Measurements from ENCODE around the gene NXF3.
"Not testable (repeated sequence)": the region's sequence is repeated elsewhere in the genome, so short reads cannot be mapped to it uniquely, and the experiment has no call there.

Gene NXF3, protein sequence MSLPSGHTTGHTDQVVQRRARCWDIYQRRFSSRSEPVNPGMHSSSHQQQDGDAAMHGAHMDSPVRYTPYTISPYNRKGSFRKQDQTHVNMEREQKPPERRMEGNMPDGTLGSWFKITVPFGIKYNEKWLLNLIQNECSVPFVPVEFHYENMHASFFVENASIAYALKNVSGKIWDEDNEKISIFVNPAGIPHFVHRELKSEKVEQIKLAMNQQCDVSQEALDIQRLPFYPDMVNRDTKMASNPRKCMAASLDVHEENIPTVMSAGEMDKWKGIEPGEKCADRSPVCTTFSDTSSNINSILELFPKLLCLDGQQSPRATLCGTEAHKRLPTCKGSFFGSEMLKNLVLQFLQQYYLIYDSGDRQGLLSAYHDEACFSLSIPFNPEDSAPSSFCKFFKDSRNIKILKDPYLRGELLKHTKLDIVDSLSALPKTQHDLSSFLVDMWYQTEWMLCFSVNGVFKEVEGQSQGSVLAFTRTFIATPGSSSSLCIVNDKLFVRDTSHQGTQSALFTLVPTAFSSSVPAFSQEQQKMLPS

DNA sequence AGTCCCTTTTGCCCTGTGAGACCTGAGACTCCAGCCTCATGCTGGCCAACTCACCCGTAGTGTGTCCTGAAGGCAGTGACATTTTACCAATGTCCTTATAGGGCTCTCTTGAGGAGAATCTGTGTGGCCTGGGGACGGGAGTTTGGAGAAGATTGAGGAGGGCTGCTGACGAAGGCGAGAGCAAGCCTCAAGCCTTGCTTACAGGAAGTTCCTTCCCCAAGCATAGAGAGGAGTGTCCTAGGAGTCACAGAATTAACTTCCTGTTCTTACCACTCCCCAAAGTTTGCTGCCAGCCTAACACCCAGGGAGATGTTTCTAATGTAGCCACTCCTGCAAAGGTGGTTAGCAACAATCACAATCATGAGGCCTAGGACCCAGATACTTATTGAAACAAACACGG is at the start of gene NXF3:
NXF3 (minus strand) TSS at position 202 of the 400 bp plus-strand sequence; CDS start at position 82, 120 bp downstream.
- DNase-seq, result no peak

DNA sequence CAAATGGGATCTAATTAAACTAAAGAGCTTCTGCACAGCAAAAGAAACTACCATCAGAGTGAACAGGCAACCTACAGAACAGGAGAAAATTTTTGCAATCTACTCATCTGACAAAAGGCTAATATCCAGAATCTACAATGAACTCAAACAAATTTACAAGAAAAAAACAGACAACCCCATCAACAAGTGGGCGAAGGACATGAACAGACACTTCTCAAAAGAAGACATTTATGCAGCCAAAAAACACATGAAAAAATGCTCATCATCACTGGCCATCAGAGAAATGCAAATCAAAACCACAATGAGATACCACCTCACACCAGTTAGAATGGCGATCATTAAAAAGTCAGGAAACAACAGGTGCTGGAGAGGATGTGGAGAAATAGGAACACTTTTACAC is 43.6 kb upstream of the NXF3 start:
- DNase-seq, result not testable (repeated sequence)

DNA sequence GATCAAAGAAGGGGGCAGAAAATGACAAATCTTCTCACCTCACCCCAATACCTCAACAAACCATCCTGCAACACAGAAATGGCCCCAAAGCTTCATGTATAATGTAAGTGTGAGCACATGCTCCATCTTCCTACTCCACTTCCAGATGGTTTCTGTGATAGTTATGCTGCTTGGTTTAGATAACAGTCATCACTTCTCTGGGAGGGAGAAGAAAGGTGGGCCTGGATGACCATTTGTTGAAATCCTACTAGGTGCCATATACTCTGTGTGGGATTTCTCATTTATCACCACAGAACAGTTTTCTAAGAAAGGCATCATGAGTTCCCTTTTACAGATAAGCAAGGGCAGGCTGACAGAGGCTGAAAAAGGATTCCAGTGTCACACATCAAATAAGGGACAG is 31.3 kb upstream of the NXF3 start:
- no peak for DNase-seq

DNA sequence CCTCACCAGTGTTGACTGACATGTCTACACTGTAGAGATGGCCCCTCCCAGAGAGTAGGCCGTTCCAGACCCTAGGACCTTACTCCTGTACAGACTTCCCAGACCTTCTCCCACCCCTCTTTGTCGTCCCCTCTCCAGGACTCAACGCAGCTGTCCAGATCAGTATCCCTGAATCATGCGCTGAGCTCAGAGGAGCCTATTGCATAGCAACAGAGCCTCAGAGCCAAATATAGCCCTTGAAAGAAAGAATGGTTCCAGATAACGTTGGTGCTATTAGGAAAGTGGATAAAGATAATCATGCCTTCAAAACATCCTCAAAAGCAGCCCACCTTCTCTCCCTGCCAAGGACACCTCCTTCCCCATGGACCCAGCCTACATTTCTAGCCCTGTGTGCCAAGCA is 27.8 kb upstream of the NXF3 start:
- no peak for DNase-seq

DNA sequence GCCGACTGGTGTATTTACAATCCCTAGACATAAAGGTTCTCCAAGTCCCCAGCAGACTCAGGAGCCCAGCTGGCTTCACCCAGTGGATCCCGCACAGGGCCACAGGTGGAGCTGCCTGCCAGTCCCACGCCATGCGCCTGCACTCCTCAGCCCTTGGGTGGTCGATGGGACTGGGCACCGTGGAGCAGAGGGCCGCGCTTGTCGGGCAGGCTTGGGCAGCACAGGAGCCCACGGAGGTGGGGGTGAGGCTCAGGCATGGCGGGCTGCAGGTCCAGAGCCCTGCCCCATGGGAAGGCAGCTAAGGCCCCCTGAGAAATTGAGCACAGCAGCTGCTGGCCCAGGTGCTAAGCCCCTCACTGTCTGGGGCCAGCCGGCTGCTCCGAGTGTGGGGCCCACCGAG is 24.0 kb upstream of the NXF3 start:
- not testable (repeated sequence) for DNase-seq

DNA sequence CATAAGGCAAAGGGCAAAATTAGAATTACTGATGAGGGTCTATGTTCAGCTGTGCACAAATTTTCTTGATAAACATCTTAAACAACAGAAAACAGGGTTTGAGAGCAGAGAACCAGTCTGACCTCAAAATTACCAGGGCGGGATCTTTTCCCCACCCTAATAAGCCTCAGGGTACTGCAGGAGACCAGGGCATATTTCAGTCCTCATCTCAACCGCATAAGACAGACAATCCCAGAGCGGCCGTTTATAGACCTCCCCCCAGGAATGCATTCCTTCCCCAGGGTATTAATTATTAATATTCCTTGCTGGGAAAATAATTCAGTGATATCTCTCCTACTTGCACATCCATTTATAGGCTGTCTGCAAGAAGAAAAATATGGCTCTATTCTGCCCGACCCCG is 16.6 kb upstream of the NXF3 start:
- not testable (repeated sequence) for DNase-seq

DNA sequence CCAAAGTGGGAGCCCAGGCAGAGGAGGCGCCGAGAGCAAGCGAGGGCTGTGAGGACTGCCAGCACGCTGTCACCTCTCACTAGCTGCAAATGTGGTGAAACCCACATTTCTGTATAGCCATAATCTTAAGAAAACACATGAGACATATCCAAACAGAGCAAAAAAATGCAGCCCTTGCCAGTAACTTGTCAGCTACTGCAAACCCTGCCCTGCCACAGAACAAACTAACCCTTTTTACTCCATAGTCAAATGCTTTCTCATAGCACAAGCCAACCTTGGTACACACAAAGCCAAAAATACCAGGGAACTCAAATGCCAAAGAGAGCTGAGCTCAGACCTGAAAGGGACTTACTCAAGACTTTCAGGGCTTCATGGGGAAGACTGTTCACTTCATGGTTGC is 14.9 kb upstream of the NXF3 start:
- no peak for DNase-seq

DNA sequence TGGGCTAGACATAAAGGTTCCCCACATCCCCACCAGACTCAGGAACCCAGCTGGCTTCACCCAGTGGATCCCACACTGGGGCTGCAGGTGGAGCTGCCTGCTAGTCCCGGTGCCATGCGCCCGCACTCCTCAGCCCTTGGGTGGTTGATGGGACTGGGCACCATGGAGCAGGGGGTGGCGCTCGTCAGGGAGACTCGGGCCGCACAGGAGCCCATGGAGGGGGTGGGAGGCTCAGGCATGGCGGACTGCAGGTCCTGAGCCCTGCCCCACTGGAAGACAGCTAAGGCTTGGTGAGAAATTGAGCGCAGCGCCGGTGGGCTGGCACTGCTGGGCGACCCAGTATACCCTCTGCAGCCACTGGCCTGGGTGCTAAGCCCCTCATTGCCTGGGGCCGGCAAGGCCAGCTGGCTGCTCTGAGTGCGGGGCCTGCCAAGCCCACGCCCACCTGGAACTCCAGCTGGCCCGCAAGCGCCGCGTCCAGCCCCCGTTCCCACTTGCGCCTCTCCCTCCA is 14.3 kb upstream of the NXF3 start:
- not testable (repeated sequence) for DNase-seq

DNA sequence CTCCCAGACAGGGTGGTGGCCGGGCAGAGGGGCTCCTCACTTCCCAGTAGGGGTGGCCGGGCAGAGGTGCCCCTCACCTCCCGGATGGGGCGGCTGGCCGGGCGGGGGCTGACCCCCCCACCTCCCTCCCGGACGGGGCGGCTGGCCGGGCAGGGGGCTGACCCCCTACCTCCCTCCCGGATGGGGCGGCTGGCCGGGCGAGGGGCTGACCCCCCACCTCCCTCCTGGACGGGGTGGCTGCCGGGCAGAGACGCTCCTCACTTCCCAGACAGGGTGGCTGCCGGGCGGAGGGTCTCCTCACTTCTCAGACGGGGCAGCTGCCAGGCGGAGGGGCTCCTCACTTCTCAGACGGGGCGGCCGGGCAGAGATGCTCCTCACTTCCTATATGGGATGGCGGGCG is 11.4 kb upstream of the NXF3 start:
- not testable (repeated sequence) for DNase-seq

DNA sequence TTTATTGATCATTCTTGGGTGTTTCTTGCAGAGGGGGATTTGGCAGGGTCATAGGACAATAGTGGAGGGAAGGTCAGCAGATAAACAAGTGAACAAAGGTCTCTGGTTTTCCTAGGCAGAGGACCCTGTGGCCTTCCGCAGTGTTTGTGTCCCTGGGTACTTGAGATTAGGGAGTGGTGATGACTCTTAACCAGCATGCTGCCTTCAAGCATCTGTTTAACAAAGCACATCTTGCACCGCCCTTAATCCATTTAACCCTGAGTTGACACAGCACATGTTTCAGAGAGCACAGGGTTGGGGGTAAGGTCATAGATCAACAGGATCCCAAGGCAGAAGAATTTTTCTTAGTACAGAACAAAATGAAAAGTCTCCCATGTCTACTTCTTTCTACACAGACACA is 10.9 kb upstream of the NXF3 start:
- not testable (repeated sequence) for DNase-seq

DNA sequence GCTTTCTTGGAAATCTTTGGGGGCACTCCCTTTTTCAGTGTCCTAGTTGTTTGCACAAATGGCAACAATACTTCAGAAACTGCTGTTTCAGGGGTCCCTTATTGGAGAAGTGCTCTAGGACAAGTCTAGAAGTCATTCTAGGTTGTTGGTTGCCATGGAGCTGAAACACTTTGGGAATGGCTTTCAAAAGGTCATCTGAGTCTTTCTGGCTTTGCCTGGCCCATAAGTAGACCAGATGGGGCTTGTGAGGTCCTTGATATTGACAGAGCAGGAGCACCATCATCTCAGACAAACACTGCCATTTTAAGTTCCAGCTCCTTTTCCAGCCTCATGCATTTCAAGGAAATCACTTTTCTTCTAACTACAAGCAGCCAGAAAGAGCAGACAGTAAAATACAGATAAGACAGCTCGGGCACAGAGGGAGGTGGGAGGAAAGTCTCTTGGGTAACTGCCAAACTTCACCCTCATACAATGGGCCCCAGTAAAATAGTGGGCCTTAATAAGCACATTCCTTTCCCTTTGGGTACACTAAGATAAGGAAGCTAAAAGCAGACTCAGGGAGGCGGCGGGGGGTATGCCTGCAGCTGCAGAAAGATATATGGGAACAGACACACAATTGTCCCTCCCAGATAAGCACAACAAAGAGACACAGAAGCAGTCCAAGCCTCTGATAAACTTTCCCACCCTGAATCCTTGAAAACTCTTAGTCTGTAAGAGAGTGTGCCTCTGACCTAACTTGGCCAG is 8.5 kb upstream of the NXF3 start:
- no peak for DNase-seq

DNA sequence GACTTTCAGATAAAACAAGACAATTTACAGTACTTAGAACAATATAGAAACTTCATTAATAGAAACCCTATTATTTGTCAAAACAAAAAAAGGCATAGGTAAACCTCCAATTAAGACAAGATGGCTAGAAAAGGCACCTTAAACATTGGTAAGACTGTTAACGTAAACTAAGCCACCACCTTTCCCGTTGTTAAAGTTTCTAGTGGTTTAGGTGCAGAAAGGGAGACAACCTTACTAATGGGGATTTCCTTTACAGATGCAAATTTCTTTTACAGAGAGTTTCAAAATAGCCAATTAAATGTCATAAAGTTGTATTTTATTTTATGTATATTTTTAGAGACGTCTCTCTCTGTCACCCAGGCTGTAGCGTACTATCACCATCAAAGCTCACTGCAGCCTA is 7.5 kb upstream of the NXF3 start:
- no peak for DNase-seq

DNA sequence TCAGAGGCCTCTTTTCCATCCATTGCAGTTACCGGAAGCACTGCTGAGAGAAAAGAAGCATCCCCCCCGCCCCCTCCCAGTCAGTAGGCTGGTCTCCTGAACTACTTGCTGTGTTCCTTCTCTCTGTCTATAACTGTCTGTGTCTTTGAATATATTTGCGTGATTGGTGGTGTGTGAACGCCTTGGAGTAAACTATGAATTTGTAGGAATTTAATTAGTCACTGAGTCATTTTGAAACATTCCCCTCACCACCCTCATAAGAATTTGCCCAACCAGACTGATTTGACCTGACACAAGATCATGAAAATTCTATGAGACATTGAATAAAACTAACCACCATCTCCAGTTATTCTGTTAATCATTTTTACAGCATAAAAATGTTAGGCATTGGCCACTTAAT is 6.7 kb upstream of the NXF3 start:
- no peak for DNase-seq

DNA sequence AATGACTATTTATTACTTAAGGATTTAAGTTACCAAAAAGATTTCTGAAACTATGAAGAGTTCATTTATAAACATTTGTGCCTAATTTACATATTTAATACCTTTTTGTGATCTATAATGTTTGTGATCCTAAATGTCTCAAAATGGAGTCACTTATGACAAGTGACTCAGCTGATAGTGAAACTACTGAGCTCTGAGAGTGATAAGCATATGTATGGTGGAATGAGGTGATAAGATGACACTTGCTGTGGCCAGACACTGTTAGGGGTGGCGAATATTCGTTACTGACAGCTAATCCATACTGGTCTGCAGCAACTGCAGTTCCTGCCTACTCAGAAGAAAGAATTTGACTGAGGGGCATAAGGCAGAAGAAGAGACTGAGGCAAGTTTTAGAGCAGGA is 5.5 kb upstream of the NXF3 start:
- DNase-seq, result no peak

DNA sequence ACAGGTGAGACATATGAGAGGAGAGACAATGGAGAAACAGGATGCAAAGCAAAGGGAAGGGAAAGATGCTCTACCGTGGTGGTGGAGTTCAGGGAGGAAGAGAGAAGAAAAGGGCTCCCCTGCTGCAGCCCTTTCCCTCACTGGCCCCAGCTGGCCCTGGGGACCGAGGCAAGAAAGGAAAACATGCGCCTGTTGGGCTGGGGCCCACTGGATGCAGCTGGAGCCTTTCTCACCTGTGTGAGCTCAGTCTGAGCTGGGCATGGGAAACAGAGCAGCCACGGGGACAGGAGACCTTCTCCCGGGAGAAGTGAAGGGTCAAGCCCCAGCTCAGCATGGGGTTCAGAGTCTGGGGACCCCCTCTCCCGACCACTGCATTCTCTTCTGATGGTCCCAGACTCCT is 11.9 kb downstream of the NXF3 start:
- DNase-seq, result no peak

DNA sequence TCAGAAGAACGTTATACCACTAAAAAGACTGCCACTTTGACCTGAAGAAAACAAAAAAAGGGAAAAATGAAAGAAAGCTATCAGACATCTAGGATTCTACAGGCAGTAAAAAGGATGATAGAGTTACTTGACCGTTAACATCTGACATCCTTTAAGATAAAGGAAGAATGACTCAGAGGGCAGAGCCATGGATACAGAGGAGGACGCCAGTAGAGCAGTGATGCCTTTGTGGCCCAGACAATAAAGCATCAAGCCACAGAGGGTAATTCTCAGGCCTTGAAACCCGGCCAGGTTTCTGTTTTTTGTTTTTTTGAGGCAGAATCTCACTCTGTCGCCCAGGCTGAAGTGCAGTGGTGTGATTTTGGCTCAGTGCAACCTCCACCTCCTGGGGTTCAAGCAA is 19.5 kb downstream of the NXF3 start:
- no peak for DNase-seq

DNA sequence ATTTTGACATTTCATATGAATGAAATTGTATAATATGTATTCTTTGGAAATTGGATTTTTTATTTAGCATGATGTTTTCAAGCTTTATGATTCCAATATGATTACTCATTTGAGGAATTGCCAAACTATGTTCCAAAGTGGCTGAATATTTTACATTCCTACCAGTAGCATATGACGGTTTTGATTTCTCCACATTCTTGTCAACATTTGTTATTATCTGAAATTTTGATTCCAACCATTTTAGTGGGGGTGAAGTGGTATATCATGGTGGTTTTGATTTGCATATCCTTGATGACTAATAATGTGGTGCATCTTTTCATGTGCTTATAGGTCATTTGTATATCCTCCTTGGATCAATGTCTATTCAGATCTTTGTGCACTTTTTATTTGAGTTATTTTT is 26.3 kb downstream of the NXF3 start:
- DNase-seq, result no peak

DNA sequence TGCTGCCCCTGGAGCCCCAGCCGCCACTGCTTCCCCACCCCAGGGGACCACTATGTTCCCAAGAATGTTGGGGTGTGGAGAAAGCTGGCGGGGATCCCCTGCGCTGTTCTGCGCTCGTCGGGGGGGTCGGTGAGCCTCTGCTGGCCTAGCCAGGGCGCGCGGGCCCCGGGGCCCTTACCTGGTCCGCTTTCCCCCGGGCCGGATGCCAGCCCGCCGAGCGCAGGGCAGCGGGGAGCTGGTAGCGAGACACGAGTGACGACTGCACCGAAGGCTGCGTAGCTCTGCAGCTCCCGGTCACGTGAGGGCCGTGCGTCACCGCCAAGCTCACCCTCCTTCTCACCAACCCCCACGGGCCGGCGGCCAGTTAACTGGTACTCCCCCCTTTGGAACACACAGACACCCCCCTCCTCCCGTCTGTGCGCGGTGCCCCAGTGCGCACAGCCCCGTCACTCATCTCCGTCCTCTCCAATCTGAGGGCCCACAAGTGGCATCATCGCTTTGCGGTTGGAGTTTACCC is 29.0 kb downstream of the NXF3 start, which contains the start of gene BEX1:
BEX1 (minus strand) TSS at position 254 of the 517 bp plus-strand sequence. CDS start 897 bp downstream, outside the sequence.
- DNase-seq, result peak; percentile 71

DNA sequence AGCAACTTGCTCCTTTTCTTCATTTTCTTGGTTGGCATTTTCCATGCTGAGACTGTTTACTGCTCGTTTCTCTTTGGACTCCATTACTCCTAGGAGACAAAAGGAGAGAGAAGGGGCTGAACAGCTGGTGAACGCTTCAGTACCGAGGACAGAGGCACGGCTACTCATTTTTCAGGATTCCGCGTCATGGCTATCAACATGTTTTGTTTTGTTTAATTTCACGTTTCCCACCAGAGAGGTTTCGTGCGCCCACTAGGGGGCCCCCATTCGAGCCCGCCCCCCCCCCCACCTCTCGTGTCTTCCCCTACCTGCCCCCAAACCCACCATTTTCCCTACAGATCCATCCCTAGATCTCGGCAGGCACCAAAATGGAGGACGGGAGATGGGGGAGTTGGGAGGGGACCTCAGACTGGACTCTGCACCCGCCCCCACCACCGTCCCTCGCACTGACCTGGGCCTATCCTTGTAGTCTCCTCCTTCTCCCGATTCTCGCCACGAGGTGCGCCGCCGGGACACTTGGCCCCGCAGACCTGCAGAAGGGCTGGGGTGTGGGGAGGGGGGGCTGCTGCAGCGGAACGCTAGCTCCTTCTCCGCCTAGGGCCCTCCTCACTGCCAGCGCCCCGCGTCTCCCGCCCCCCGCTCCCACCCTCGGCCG is 29.6 kb downstream of the NXF3 start:
- DNase-seq, result no peak

DNA sequence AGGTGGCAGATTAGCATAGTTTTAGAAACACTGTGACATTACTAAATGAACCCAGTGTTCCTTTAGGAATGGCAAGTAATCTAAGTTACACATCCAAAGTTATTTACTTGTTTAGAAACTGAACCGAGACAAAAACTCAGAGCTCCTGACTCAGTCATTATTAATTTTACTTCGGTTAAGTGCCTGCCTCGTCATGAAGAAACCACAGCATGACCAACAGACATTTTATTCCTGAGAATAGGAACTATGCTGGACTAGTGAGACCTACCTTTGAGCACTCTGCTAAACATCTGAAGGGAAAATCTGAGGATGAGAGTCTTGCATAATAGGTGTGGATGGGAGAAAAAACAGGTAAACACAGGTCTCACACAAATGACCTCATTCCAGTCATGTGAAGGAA is 31.5 kb downstream of the NXF3 start:
- DNase-seq, result no peak

DNA sequence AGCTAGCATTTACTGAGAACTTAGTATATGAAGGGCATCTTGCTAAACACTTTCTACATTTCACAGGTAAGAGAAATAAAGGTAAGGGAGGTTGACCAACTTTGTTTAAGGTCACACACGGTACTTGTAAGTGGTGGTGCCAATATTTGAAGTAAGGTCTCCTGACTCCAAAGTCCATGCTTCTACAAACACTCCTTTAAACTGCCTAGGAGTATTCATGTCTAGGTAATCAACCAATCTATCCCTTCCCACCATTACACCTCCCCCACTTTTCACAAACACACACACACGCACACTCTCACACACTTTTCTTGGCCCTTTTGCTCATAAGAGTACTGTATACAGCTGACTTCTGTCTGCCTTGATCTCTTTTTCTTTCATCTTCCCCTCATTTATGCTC is 36.0 kb downstream of the NXF3 start:
- no peak for DNase-seq

DNA sequence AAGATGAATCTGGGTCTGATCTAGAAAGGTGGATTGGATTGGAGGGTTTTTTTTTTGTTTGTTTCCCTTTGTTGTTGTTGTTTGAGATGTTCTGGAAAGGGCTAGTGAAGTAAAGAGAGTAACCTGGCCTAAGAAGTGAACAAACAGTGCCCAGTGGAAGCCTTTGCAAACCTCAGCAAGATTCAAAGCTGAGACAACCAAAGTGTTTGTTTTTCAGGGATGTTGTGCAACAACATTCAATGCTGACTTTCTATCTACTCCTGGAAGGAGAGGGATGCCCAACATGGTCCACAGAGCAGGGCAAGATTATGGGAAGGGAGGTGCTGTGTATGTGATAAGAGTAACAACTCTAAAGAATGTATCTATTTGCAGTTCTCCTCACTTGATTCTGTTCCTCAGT is 40.3 kb downstream of the NXF3 start:
- no peak for DNase-seq

DNA sequence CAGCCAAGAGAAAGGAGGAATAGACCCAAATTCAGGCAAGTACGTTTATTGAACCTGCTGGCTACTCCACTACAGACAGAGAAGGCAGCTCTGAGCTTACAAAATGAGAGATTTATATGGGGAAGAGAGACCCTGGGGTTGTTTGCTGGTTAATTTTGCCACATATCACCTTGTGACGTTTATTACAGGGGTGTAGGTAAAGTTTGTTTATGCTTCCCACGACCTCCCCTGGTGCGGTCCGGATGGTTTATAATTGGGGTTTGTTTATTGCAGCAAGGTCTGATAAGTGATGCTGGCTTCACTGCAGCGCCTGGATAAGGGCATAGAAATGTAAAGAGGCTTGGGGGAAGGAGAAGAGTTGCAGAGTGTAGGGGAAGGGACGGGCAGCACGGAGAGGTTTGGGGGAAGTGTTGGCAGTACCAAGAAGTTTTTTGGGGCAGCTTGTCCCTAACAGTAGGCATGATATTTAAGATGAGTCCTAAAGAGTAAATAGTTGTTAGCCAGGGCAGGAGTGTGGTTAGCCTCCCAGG is 41.6 kb downstream of the NXF3 start:
- DNase-seq, result no peak
